BE2C (cell line): Measurements from ENCODE around the gene DHX57.

Experiments used
- DNase-seq: peaks from one replicate; pipeline ENCODE4 v3.0.0-alpha.2; 2020
- H3K27me3 ChIP-seq: fragments of 250-450 bp; sonication (Bioruptor Pico); 2 replicates; pipeline ENCODE4 v1.5.1; 2020; ENCODE audit warnings: mild to moderate bottlenecking
- H3K36me3 ChIP-seq: fragments of 250-450 bp; sonication (Bioruptor Pico); 2 replicates; pipeline ENCODE4 v1.5.1; 2020; ENCODE audit warnings: mild to moderate bottlenecking
- H3K4me1 ChIP-seq: fragments of 250-450 bp; sonication (Bioruptor Pico); 2 replicates; pipeline ENCODE4 v1.5.1; 2020
- H3K4me3 ChIP-seq: 2 replicates; pipeline ENCODE4 v1.5.1; 2011; ENCODE audit warnings: low read depth, low read length
- H3K9me3 ChIP-seq: fragments of 250-450 bp; sonication (Bioruptor Pico); 2 replicates; pipeline ENCODE4 v1.5.1; 2020
- TF ChIP-seq, protein P1 (sequence below): IDR thresholded peaks from 2 replicates; pipeline ENCODE4 v1.5.1; 2012; ENCODE audit warnings: mild to moderate bottlenecking, low read depth, low read length

The DHX57 gene

DNA sequence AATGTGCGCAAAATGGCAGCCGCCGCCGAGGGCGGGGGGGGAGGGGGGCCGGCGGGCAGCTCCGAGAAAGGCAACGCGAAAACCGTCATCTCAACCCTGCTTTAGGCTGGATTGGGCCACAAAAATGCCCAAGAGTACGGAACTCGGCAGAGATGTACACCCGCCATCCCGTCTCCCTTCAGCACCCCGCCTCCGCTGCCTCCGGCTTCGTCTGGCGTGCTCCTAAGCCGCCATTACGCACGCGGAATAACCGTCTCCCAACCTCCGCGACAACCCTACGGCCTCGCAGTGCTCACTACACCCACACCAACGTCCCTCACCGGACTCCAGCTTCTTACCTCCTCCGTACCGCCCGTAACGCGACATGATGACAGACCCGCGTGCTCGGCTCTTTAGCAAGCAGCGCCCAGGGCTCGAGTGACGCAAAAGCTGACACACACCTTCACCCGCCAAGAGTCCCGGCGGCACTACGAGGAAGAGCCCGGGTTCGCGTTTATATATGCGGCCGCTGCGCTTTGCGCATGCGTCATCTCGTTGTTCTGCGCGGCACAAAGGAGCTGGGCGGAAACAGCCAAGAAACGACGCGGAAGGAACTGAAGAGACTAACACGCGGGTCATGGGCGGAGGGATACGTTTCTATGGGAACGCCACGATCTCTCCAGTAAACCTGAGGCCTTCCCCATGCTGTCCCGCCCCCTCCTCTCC, 124.7 kb downstream of the DHX57 start, which contains the start of gene SRSF7:
SRSF7 (minus strand) TSS at position 471 of the 705 bp plus-strand sequence; CDS start at position 366, 105 bp downstream.
- Histone ChIP-seq H3K9me3 (no peaks in the 10 kb centered on the region), H3K36me3 (peaks cover 46% of the 10 kb centered on the region), H3K4me1 (peaks cover 12% of the 10 kb centered on the region), H3K27me3 (no peaks in the 10 kb centered on the region), H3K4me3 (peak within 1 kb of the TSS; percentile 79)
- peak; percentile 96 for DNase-seq
- TF ChIP-seq, protein P1, sequence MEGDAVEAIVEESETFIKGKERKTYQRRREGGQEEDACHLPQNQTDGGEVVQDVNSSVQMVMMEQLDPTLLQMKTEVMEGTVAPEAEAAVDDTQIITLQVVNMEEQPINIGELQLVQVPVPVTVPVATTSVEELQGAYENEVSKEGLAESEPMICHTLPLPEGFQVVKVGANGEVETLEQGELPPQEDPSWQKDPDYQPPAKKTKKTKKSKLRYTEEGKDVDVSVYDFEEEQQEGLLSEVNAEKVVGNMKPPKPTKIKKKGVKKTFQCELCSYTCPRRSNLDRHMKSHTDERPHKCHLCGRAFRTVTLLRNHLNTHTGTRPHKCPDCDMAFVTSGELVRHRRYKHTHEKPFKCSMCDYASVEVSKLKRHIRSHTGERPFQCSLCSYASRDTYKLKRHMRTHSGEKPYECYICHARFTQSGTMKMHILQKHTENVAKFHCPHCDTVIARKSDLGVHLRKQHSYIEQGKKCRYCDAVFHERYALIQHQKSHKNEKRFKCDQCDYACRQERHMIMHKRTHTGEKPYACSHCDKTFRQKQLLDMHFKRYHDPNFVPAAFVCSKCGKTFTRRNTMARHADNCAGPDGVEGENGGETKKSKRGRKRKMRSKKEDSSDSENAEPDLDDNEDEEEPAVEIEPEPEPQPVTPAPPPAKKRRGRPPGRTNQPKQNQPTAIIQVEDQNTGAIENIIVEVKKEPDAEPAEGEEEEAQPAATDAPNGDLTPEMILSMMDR = no peak

DNA sequence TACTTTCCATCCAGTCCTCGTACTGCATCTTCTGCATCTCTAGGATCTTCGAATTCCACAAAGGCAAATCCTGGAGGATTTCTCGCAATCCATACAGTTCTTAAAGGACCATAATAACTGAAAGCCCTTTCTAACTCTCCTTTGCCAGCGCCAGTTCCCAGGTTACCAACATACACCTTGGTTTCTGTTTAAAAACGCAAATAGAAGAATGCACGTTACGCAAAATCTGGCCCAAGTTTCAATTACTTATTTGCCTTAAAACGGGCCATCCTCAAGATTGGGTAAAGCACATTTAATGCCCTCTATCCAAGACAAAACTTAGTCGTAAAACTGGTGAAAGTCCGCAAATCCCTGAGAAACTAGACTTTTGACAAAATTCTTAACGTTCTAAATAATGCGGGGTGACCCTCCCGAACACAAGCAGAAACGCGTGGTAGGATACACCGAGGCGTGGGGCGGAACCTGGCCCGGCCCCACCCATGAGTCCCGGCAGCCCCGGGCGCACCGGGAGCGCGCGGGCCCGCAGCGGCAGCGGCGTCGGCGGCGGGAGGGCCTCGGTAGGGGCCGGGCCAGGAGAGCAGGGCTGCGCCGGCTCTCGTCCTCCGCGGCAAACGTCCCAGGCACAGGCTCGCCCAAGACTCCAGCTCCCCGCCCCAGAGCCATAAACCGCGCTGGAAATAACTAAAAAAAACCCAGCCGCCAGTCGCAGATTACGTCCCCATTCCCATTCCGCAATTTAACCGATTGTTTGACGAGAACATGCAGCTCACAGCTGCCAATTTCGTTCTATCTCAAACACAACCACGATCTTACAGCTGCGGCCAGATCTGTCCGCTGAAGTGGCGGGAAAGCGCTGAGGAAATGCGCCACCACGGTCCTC, 125.5 kb downstream of the DHX57 start:
- H3K4me3 ChIP-seq = peak overlapping the region; percentile 79
- peaks cover 12% of the 10 kb centered on the region for H3K4me1 ChIP-seq
- peaks cover 54% of the 10 kb centered on the region for H3K36me3 ChIP-seq
- peak; percentile 42 for DNase-seq
- H3K27me3 ChIP-seq = no peaks in the 10 kb centered on the region
- no peaks in the 10 kb centered on the region for H3K9me3 ChIP-seq
- TF ChIP-seq, protein P1 = no peak

DNA sequence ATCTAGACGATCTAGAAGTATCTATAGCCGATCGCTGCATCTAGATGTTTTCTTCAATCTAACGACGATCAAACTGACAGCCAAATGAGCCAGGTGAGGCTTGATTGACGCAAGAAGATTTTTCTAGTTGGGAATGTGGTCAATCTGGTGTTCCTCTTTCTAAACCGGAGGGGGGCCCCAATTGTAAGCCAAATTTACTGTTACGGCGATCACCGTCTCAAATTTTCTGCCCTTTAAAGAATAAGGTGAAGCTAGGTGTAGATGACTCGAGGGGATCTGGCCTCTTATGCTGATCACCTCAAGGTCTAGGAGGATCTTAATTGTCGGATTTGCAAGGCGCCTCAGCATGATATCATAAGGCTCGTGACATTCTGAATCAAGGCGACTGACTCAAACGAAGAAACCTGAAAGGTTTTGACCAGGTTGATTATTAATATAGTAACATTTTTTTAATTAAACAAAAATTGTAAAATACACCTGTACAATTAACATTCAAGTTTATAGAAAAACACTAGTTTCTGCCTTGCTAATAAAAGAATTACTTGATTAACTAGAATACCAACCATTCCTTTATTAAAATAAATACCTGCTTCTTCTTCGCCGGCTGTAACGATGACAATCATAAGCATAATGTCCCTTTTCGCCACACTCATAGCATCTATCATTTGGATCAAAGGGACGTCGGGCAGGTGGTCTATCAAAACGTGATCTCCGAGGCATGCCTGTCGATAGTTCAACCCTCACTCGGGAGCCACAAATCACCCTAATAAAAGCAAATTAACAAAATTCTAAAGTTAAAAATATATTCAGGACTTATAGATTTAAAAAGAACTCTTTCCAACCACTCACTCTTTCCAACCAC, 126.6 kb downstream of the DHX57 start:
- H3K27me3 ChIP-seq = no peaks in the 10 kb centered on the region
- peaks cover 15% of the 10 kb centered on the region for H3K4me1 ChIP-seq
- H3K36me3 ChIP-seq = peaks cover 64% of the 10 kb centered on the region
- no peak for DNase-seq
- H3K9me3 ChIP-seq = no peaks in the 10 kb centered on the region
- TF ChIP-seq, protein P1 = no peak
- peak overlapping the region; percentile 79 for H3K4me3 ChIP-seq

DNA sequence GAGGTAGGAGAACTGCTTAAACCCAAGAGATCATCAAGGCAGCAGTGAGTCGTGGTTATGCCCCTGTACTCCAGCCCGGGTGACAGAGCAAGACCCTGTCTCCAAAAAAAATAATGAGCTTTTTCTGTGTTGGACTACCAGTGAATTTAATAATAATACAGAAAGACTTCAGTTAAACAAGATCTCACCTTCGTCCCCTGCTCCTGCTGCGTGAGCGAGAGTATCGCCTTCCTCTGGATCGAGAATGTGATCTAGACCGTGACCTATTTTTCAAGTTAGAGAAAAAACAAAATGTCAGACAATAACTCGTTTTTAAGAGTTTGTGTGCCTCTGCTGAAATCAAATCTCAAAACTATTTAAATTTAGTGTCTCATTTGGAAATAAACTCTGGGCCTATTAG, 127.3 kb downstream of the DHX57 start:
- no peaks in the 10 kb centered on the region for H3K9me3 ChIP-seq
- no peak for DNase-seq
- TF ChIP-seq, protein P1 = no peak
- no peaks in the 10 kb centered on the region for H3K27me3 ChIP-seq
- H3K4me3 ChIP-seq = peak overlapping the region; percentile 79
- H3K4me1 ChIP-seq = peaks cover 16% of the 10 kb centered on the region
- H3K36me3 ChIP-seq = peaks cover 72% of the 10 kb centered on the region

DNA sequence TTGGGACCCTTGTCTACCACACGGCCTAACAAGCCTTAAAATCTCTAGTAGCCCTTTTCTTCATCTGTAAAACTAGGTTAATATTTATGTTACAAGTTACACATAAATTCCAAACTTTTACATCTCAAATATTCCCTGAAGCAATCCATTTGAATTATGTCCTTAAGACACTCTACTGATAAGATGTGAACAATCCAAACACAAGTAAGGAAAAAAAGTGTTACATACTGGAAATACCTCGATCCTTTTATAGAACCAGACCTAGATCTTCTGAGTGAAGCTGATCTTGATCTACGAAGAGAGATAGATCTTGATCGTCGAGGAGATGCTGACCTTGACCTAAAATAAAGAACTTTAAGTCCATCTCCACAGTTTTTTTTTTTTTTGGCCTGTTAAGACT, 127.9 kb downstream of the DHX57 start:
- H3K4me1 ChIP-seq = peaks cover 16% of the 10 kb centered on the region
- no peak for DNase-seq
- TF ChIP-seq, protein P1 = no peak
- H3K36me3 ChIP-seq = peaks cover 78% of the 10 kb centered on the region
- peak overlapping the region; percentile 79 for H3K4me3 ChIP-seq
- H3K27me3 ChIP-seq = no peaks in the 10 kb centered on the region
- no peaks in the 10 kb centered on the region for H3K9me3 ChIP-seq
